Activated B cell treated with CpG ODN at 0.5 μM for 24 hours (primary cell): ENCODE measurements around the gene GLRX5. TPM values are rescaled to one million over a fixed set of nuclear protein-coding genes. Genes with fewer than 3 reads are reported as not detected.

ENCODE experiments used
- ATAC-seq: fragments of 200-7000 bp; cut with Tn5 transposase; one replicate; pipeline ENCODE4 v1.10.0; 2021; ENCODE audit warnings: low read depth, mild to moderate bottlenecking, moderate library complexity
- CTCF ChIA-PET: fragments of 350-600 bp; sonication (Branson Sonifier 250); formaldehyde crosslinking; loops from one replicate; lab custom pipeline; 2021; ENCODE audit warnings: antibody characterized with exemption; lab: Charles Lee
- POLR2A ChIA-PET: fragments of 350-600 bp; sonication (Branson Sonifier 250); formaldehyde crosslinking; loops from one replicate; lab custom pipeline; 2021; ENCODE audit warnings: antibody characterized with exemption; lab: Charles Lee
- DNase-seq: peaks from one replicate; pipeline ENCODE4 v3.0.0; 2022
- H3K27ac Mint-ChIP-seq: one replicate; pipeline ENCODE4 v1.8.0; 2020; ENCODE audit warnings: mixed read lengths
- H3K27me3 Mint-ChIP-seq: one replicate; pipeline ENCODE4 v1.8.0; 2021; ENCODE audit warnings: mixed read lengths
- H3K36me3 Mint-ChIP-seq: one replicate; pipeline ENCODE4 v1.8.0; 2021; ENCODE audit warnings: low read depth, mixed read lengths
- H3K4me1 Mint-ChIP-seq: one replicate; pipeline ENCODE4 v1.8.0; 2021; ENCODE audit warnings: mixed read lengths
- H3K4me3 Mint-ChIP-seq: one replicate; pipeline ENCODE4 v1.8.0; 2020; ENCODE audit warnings: mild to moderate bottlenecking, mixed read lengths
- H3K9me3 Mint-ChIP-seq: one replicate; pipeline ENCODE4 v1.8.0; 2020; ENCODE audit warnings: mixed read lengths
- intact Hi-C: fragments of 100-400 bp; cut with micrococcal nuclease; formaldehyde crosslinking; loops from one replicate; pipeline ENCODE4 v1.15.1; 2024
- total RNA-seq: library from RNA; stranded (reverse); gene quantifications from 2 replicates; pipeline ENCODE4 v1.2.3, GENCODE V29; 2022
- TF ChIP-seq, protein P1 (sequence below): fragments of 200-600 bp; IDR thresholded peaks from one replicate; pipeline ENCODE4 v1.8.0; 2022; ENCODE audit warnings: antibody characterized with exemption, mild to moderate bottlenecking

GLRX5 gene
- total RNA-seq, 1 donor from 2014 or later = 20.5 TPM

DNA sequence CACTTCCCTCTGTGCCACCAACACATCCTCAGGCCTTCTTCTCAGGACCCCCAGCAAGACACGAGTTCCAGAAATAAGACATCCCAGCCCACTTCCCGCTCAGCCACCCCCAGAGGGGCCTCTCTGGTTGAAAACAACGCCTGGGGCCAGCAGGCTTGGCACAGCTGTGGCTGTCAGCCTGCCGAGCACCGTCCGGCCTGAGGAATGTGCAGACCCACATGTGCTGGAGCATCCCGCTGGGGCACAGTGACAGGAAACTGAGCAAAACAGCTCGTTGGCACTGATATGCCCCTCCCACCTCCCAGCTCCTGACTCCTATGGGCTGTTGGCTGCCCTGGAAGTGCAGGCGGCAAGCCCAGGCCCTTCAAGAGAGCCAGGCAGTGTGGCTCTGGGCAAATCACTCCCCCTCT, 19.8 kb upstream of the GLRX5 start:
- Mint-ChIP-seq H3K4me1 (peaks cover 82% of the 10 kb centered on the region), H3K27me3 (no peaks in the 10 kb centered on the region), H3K4me3 (peak overlapping the region; percentile 94), H3K36me3 (peaks cover 31% of the 10 kb centered on the region), H3K27ac (peak overlapping the region; percentile 93), H3K9me3 (no peaks in the 10 kb centered on the region)
- intact Hi-C loops = loop anchor here (5.0 kb wide), 3 partner anchors 248 to 1548 kb away; partner anchors contain the start of gene DICER1
- ATAC-seq (no peak), DNase-seq (no peak)
- ChIA-PET CTCF (interaction anchor here (1.1 to 4.9 kb wide), 5 partner anchors 9 to 73 kb away, joined by 4 to 27 read pairs (median 5); no protein-coding TSS in a partner anchor), POLR2A (interaction anchor here (1.1 to 8.2 kb wide), 12 partner anchors 10 to 58 kb away, joined by 3 to 113 read pairs (median 10); partner anchors contain the start of gene GLRX5)
- TF ChIP-seq, protein P1, sequence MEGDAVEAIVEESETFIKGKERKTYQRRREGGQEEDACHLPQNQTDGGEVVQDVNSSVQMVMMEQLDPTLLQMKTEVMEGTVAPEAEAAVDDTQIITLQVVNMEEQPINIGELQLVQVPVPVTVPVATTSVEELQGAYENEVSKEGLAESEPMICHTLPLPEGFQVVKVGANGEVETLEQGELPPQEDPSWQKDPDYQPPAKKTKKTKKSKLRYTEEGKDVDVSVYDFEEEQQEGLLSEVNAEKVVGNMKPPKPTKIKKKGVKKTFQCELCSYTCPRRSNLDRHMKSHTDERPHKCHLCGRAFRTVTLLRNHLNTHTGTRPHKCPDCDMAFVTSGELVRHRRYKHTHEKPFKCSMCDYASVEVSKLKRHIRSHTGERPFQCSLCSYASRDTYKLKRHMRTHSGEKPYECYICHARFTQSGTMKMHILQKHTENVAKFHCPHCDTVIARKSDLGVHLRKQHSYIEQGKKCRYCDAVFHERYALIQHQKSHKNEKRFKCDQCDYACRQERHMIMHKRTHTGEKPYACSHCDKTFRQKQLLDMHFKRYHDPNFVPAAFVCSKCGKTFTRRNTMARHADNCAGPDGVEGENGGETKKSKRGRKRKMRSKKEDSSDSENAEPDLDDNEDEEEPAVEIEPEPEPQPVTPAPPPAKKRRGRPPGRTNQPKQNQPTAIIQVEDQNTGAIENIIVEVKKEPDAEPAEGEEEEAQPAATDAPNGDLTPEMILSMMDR = no peak

DNA sequence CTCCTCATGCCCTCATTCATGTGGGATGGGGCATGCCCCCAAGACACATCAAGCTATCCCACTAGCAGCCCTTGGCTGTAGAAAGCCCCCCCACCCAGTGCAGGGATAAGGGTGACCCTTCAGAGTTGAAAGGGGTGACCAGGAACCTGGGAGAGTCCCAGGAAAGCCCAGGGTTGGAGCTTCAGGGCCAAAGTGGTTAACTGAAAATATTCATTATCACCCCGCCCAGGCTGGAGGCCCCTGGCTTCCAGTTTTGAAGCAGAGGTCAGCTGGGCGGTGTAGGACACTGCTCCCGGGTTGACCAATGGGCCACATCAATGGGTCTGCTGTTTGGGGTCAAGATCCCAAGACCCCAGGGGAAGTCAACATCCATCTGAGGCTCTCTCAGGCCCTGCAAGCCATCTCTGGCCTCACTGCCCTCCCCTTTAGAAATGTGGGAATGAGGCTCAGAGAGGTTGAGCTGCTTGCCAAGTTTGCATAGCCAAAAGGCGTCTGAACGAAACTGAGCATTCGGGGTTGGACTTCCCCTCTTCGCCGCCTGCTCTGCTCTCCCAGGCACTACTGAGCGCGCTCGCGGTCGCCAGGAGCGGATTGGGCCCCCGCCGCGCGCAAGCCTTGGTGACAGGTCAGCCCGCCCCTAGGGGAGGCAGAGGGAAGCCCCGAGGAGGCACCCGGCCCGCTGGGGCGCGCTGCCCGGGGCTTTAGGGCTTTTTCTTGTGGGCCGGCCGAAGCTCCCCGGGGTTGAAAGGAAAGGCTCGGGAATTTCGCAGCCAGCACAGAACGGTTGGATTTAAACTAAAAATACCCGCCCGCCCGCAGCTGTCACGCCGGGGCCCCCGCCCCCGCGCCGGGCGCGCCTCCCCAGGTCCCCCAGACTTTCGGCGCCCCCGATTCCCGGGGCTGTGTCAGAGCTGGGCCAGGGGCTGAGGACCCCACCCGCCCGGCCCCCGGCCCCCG, 19.0 kb upstream of the GLRX5 start:
- ChIA-PET CTCF (interaction anchor here (0.7 to 4.9 kb wide), 7 partner anchors 10 to 74 kb away, joined by 3 to 27 read pairs (median 5); no protein-coding TSS in a partner anchor), POLR2A (interaction anchor here (0.6 to 8.2 kb wide), 19 partner anchors 9 to 1548 kb away, joined by 3 to 113 read pairs (median 6); partner anchors contain the start of gene GLRX5)
- Mint-ChIP-seq H3K9me3 (no peaks in the 10 kb centered on the region), H3K36me3 (peaks cover 25% of the 10 kb centered on the region), H3K4me1 (peaks cover 79% of the 10 kb centered on the region), H3K27me3 (no peaks in the 10 kb centered on the region), H3K27ac (peak overlapping the region; percentile 93), H3K4me3 (peak overlapping the region; percentile 94)
- intact Hi-C loops = loop anchor here (1.0 to 5.0 kb wide), 8 partner anchors 12 to 1549 kb away; partner anchors contain the start of gene DICER1
- ATAC-seq (peak; percentile 85), DNase-seq (peak; percentile 89)
- TF ChIP-seq, protein P1 = no peak

GRCh38 chr14:95516554-95517181, 18.2 kb upstream of the GLRX5 start, which contains the start of gene SYNE3:
Gene SYNE3, minus strand, starts transcription at chr14:95516650. Its CDS starts 40,829 bp downstream, at chr14:95475821.
- ATAC-seq (peak; percentile 60), DNase-seq (peak; percentile 71)
- Mint-ChIP-seq H3K36me3 (peaks cover 20% of the 10 kb centered on the region), H3K27me3 (no peaks in the 10 kb centered on the region), H3K4me1 (peaks cover 74% of the 10 kb centered on the region), H3K4me3 (peak within 1 kb of the TSS; percentile 94), H3K27ac (peak within 1 kb of the TSS; percentile 93), H3K9me3 (no peaks in the 10 kb centered on the region)
- TF ChIP-seq, protein P1 = no peak
- ChIA-PET POLR2A (interaction anchor here (0.6 to 8.2 kb wide), 17 partner anchors 8 to 1549 kb away, joined by 3 to 113 read pairs (median 8); partner anchors contain the start of gene GLRX5), CTCF (interaction anchor here (0.7 to 4.9 kb wide), 6 partner anchors 11 to 74 kb away, joined by 3 to 27 read pairs (median 6); no protein-coding TSS in a partner anchor)
- intact Hi-C loops = loop anchor here (1.0 to 5.0 kb wide), 8 partner anchors 12 to 1549 kb away; partner anchors contain the start of gene DICER1

- POLR2A ChIA-PET = interaction anchor here (0.7 to 8.2 kb wide), 18 partner anchors 9 to 76 kb away, joined by 3 to 113 read pairs (median 4); partner anchors contain the start of gene GLRX5
- peaks cover 12% of the 10 kb centered on the region for H3K36me3 Mint-ChIP-seq
- peaks cover 75% of the 10 kb centered on the region for H3K4me1 Mint-ChIP-seq
- TF ChIP-seq, protein P1 = no peak
- no peaks in the 10 kb centered on the region for H3K27me3 Mint-ChIP-seq
- CTCF ChIA-PET = interaction anchor here (0.9 to 3.4 kb wide), 7 partner anchors 9 to 91 kb away, joined by 3 to 15 read pairs (median 6); no protein-coding TSS in a partner anchor
- peak; percentile 7 for ATAC-seq
- no peak for DNase-seq
- intact Hi-C loops = loop anchor here (1.0 to 5.0 kb wide), 5 partner anchors 9 to 1551 kb away; partner anchors contain the start of gene DICER1
- H3K9me3 Mint-ChIP-seq = no peaks in the 10 kb centered on the region
- H3K4me3 Mint-ChIP-seq = peak overlapping the region; percentile 78
- H3K27ac Mint-ChIP-seq = peak overlapping the region; percentile 93
These were observed 16.7 kb upstream of the GLRX5 start for GRCh38 chr14:95518045-95518751.
